Measurements from ENCODE around the gene RALY.
A peak's percentile ranks its signal among the peaks of the same experiment; 100 is the strongest.
"Not testable (repeated sequence)": the region's sequence is repeated elsewhere in the genome, so short reads cannot be mapped to it uniquely, and the experiment has no call there.

RALY gene

DNA sequence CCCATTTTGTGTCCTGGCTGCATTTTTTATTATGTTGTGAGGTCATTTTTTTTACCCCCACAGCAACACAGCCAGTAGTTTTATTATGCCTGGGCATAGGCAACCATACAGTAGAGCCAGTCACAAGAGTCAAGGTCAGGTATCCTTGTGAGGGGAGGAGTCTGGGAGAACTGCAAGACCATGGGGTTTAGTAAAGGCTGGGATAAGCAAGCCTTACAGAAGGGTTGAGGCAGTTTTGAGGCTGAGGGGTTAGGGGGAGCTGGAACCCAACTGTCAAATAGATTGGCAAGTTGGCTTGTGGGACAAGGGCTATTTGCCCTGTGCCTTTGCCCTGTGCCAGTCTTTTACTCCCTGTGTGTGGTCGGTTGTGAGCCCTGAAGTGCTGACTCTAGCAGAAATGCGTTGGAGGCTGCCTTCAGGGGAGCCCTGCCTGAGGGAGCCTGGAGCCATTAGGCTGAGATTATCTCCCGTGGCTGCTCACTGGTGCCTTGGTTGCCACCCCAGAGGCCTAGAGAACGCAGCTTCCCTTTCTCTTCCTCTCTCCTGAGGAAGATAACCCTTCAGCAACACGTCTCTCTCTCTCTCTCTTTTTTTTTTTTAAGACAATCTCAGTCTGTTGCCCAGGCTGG lies 31.1 kb downstream of the RALY start:
- H3K27ac ChIP-seq (ENCODE audit: low read depth, low read length): no peak overlapping the region
- H3K9me3 ChIP-seq (ENCODE audit: control insufficient read depth in 5 of 5, low read length in 5 of 5): no peaks in the 10 kb centered on the region
- H3K27me3 ChIP-seq (ENCODE audit: control insufficient read depth in 5 of 5, insufficient read depth in 4 of 5, low read length in 5 of 5): no peaks in the 10 kb centered on the region
- H3K4me1 ChIP-seq (ENCODE audit: control insufficient read depth in 5 of 5, insufficient read depth in 5 of 5, low read length in 5 of 5): peaks cover 10 to 35% (median 26%) of the 10 kb centered on the region in 5 donors
- H3K4me3 ChIP-seq (ENCODE audit: low read depth in 1 of 5, low read length in 5 of 5): no peak overlapping the region
- H3K9ac ChIP-seq (ENCODE audit: low read length in 5 of 5): peak overlapping the region in 2 of 5 donors; percentile 21 to 24
- H3K36me3 ChIP-seq (ENCODE audit: control insufficient read depth in 5 of 5, insufficient read depth in 5 of 5, low read length in 5 of 5): no peaks in the 10 kb centered on the region

DNA sequence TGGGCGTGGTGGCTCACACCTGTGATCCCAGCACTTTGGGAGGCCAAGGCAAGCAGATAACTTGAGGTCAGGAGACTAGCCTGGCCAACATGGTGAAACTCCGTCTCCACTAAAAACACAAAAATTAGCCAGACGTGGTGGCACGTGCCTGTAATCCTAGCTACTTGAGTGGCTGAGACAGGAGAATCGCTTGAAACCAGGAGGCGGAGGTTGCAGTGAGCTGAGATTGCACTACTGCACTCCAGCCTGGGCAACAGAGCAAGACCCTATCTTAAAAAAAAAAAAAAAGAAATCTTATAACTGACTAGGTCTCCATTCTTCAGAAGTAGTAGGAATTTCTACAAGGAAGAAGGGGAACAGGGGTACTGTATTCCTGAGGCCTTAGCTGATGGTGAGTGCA lies 34.3 kb downstream of the RALY start:
- Histone ChIP-seq H3K4me1 (ENCODE audit: control insufficient read depth in 5 of 5, insufficient read depth in 5 of 5, low read length in 5 of 5) (peaks cover 7 to 23% (median 22%) of the 10 kb centered on the region in 5 donors), H3K36me3 (ENCODE audit: control insufficient read depth in 5 of 5, insufficient read depth in 5 of 5, low read length in 5 of 5) (peaks cover 5 to 16% (median 14%) of the 10 kb centered on the region in 5 donors)
- not testable (repeated sequence) for H3K4me3 ChIP-seq (ENCODE audit: low read depth in 1 of 5, low read length in 5 of 5); H3K9ac ChIP-seq (ENCODE audit: low read length in 5 of 5); H3K27ac ChIP-seq (ENCODE audit: low read depth, low read length); H3K9me3 ChIP-seq (ENCODE audit: control insufficient read depth in 5 of 5, low read length in 5 of 5); H3K27me3 ChIP-seq (ENCODE audit: control insufficient read depth in 5 of 5, insufficient read depth in 4 of 5, low read length in 5 of 5)

- H3K36me3 ChIP-seq (ENCODE audit: control insufficient read depth in 5 of 5, insufficient read depth in 5 of 5, low read length in 5 of 5): peaks cover 10 to 29% (median 25%) of the 10 kb centered on the region in 5 donors
- peaks cover 4 to 17% (median 16%) of the 10 kb centered on the region in 5 donors for H3K4me1 ChIP-seq (ENCODE audit: control insufficient read depth in 5 of 5, insufficient read depth in 5 of 5, low read length in 5 of 5)
- no peak overlapping the region for H3K4me3 ChIP-seq (ENCODE audit: low read depth in 1 of 5, low read length in 5 of 5)
- no peaks in the 10 kb centered on the region for H3K9me3 ChIP-seq (ENCODE audit: control insufficient read depth in 5 of 5, low read length in 5 of 5)
- H3K27ac ChIP-seq (ENCODE audit: low read depth, low read length): no peak overlapping the region
- H3K27me3 ChIP-seq (ENCODE audit: control insufficient read depth in 5 of 5, insufficient read depth in 4 of 5, low read length in 5 of 5): no peaks in the 10 kb centered on the region
- no peak overlapping the region for H3K9ac ChIP-seq (ENCODE audit: low read length in 5 of 5)
Measured at GRCh38 chr20:34029415-34029814, 35.7 kb downstream of the RALY start.

GRCh38 chr20:34030456-34030855 lies 36.7 kb downstream of the RALY start:
- Histone ChIP-seq H3K9me3 (ENCODE audit: control insufficient read depth in 5 of 5, low read length in 5 of 5) (no peaks in the 10 kb centered on the region), H3K36me3 (ENCODE audit: control insufficient read depth in 5 of 5, insufficient read depth in 5 of 5, low read length in 5 of 5) (peaks cover 10 to 29% (median 25%) of the 10 kb centered on the region in 5 donors), H3K4me3 (ENCODE audit: low read depth in 1 of 5, low read length in 5 of 5) (no peak overlapping the region), H3K27ac (ENCODE audit: low read depth, low read length) (no peak overlapping the region), H3K27me3 (ENCODE audit: control insufficient read depth in 5 of 5, insufficient read depth in 4 of 5, low read length in 5 of 5) (no peaks in the 10 kb centered on the region), H3K4me1 (ENCODE audit: control insufficient read depth in 5 of 5, insufficient read depth in 5 of 5, low read length in 5 of 5) (peaks cover 0 to 7% (median 5%) of the 10 kb centered on the region in 5 donors), H3K9ac (ENCODE audit: low read length in 5 of 5) (no peak overlapping the region)

- H3K9me3 ChIP-seq (ENCODE audit: control insufficient read depth in 5 of 5, low read length in 5 of 5): no peaks in the 10 kb centered on the region
- H3K9ac ChIP-seq (ENCODE audit: low read length in 5 of 5): no peak overlapping the region
- no peak overlapping the region for H3K4me3 ChIP-seq (ENCODE audit: low read depth in 1 of 5, low read length in 5 of 5)
- H3K4me1 ChIP-seq (ENCODE audit: control insufficient read depth in 5 of 5, insufficient read depth in 5 of 5, low read length in 5 of 5): peaks cover 0 to 15% (median 8%) of the 10 kb centered on the region in 5 donors
- H3K27me3 ChIP-seq (ENCODE audit: control insufficient read depth in 5 of 5, insufficient read depth in 4 of 5, low read length in 5 of 5): no peaks in the 10 kb centered on the region
- no peak overlapping the region for H3K27ac ChIP-seq (ENCODE audit: low read depth, low read length)
- H3K36me3 ChIP-seq (ENCODE audit: control insufficient read depth in 5 of 5, insufficient read depth in 5 of 5, low read length in 5 of 5): peaks cover 10 to 29% (median 25%) of the 10 kb centered on the region in 5 donors
Measured at GRCh38 chr20:34033903-34034302, 40.2 kb downstream of the RALY start.

GRCh38 chr20:34037121-34037520 lies 43.4 kb downstream of the RALY start:
- Histone ChIP-seq H3K27ac (ENCODE audit: low read depth, low read length) (no peak overlapping the region), H3K9me3 (ENCODE audit: control insufficient read depth in 5 of 5, low read length in 5 of 5) (no peaks in the 10 kb centered on the region), H3K4me1 (ENCODE audit: control insufficient read depth in 5 of 5, insufficient read depth in 5 of 5, low read length in 5 of 5) (peaks cover 0 to 18% (median 14%) of the 10 kb centered on the region in 5 donors)

GRCh38 chr20:34037767-34038166 lies 44.1 kb downstream of the RALY start:
- peaks cover 7 to 15% (median 13%) of the 10 kb centered on the region in 5 donors for H3K36me3 ChIP-seq (ENCODE audit: control insufficient read depth in 5 of 5, insufficient read depth in 5 of 5, low read length in 5 of 5)
- H3K9ac ChIP-seq (ENCODE audit: low read length in 5 of 5): no peak overlapping the region
- no peaks in the 10 kb centered on the region for H3K27me3 ChIP-seq (ENCODE audit: control insufficient read depth in 5 of 5, insufficient read depth in 4 of 5, low read length in 5 of 5)
- H3K9me3 ChIP-seq (ENCODE audit: control insufficient read depth in 5 of 5, low read length in 5 of 5): no peaks in the 10 kb centered on the region
- H3K4me3 ChIP-seq (ENCODE audit: low read depth in 1 of 5, low read length in 5 of 5): no peak overlapping the region
- H3K4me1 ChIP-seq (ENCODE audit: control insufficient read depth in 5 of 5, insufficient read depth in 5 of 5, low read length in 5 of 5): peaks cover 0 to 24% (median 14%) of the 10 kb centered on the region in 5 donors
- H3K27ac ChIP-seq (ENCODE audit: low read depth, low read length): no peak overlapping the region

More at GRCh38 chr20:34037121-34037520, 43.4 kb downstream of the RALY start:
- no peaks in the 10 kb centered on the region for H3K27me3 ChIP-seq (ENCODE audit: control insufficient read depth in 5 of 5, insufficient read depth in 4 of 5, low read length in 5 of 5)
- no peak overlapping the region for H3K4me3 ChIP-seq (ENCODE audit: low read depth in 1 of 5, low read length in 5 of 5)
- no peak overlapping the region for H3K9ac ChIP-seq (ENCODE audit: low read length in 5 of 5)
- peaks cover 10 to 22% (median 19%) of the 10 kb centered on the region in 5 donors for H3K36me3 ChIP-seq (ENCODE audit: control insufficient read depth in 5 of 5, insufficient read depth in 5 of 5, low read length in 5 of 5)

GRCh38 chr20:34040300-34040995 lies 46.7 kb downstream of the RALY start:
- no peak overlapping the region for H3K27ac ChIP-seq (ENCODE audit: low read depth, low read length)
- H3K27me3 ChIP-seq (ENCODE audit: control insufficient read depth in 5 of 5, insufficient read depth in 4 of 5, low read length in 5 of 5): no peaks in the 10 kb centered on the region
- no peak overlapping the region for H3K9ac ChIP-seq (ENCODE audit: low read length in 5 of 5)
- no peaks in the 10 kb centered on the region for H3K9me3 ChIP-seq (ENCODE audit: control insufficient read depth in 5 of 5, low read length in 5 of 5)
- no peak overlapping the region for H3K4me3 ChIP-seq (ENCODE audit: low read depth in 1 of 5, low read length in 5 of 5)
- H3K4me1 ChIP-seq (ENCODE audit: control insufficient read depth in 5 of 5, insufficient read depth in 5 of 5, low read length in 5 of 5): peaks cover 0 to 38% (median 23%) of the 10 kb centered on the region in 5 donors
- no peaks in the 10 kb centered on the region for H3K36me3 ChIP-seq (ENCODE audit: control insufficient read depth in 5 of 5, insufficient read depth in 5 of 5, low read length in 5 of 5)

DNA sequence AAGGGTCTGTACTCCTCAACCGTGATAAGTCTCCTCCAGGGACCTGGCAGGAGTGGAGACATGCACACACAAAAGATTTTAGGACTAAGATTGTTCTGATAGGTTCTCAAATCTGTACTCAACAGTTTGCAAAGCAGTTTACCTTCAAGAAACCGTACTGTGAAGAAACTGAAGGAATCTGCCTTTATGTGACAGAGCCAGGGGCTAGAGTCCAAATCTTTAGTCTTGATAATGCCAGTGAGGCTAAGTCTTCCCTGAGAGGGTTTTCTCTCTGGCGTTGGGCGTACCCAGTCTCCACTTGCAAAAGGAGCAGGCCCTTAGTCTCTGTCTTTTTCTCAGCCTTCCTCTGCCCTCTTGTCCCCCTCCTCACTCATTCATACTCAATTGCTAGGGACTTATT lies 47.5 kb downstream of the RALY start:
- Histone ChIP-seq H3K27me3 (ENCODE audit: control insufficient read depth in 5 of 5, insufficient read depth in 4 of 5, low read length in 5 of 5) (no peaks in the 10 kb centered on the region), H3K9me3 (ENCODE audit: control insufficient read depth in 5 of 5, low read length in 5 of 5) (no peaks in the 10 kb centered on the region), H3K4me3 (ENCODE audit: low read depth in 1 of 5, low read length in 5 of 5) (no peak overlapping the region), H3K27ac (ENCODE audit: low read depth, low read length) (no peak overlapping the region), H3K4me1 (ENCODE audit: control insufficient read depth in 5 of 5, insufficient read depth in 5 of 5, low read length in 5 of 5) (peaks cover 0 to 43% (median 30%) of the 10 kb centered on the region in 5 donors), H3K9ac (ENCODE audit: low read length in 5 of 5) (no peak overlapping the region), H3K36me3 (ENCODE audit: control insufficient read depth in 5 of 5, insufficient read depth in 5 of 5, low read length in 5 of 5) (peaks cover 0 to 2% (median 0%) of the 10 kb centered on the region in 5 donors)

DNA sequence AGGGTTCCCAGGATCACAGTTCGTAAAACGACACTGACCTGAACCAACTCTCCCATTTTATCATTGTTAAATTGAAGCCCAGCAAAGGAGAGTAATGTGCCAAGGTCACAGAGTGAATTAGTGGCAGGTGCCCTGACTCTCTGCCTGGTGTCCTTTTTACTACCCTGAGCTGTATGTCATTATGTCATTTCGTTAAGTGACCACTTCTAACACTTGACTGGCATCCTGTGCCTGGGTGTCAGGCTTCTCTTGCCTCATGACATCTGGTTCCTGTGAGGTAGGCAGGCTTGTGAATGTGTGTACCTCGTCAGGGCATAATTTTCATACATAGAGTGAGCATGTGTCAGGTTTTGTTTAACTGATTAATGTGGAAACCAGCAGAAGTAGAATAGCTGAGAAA lies 48.6 kb downstream of the RALY start:
- peaks cover 0 to 40% (median 26%) of the 10 kb centered on the region in 5 donors for H3K4me1 ChIP-seq (ENCODE audit: control insufficient read depth in 5 of 5, insufficient read depth in 5 of 5, low read length in 5 of 5)
- peaks cover 0 to 3% (median 0%) of the 10 kb centered on the region in 5 donors for H3K36me3 ChIP-seq (ENCODE audit: control insufficient read depth in 5 of 5, insufficient read depth in 5 of 5, low read length in 5 of 5)

More for the DNA sequence above, 48.6 kb downstream of the RALY start:
- Histone ChIP-seq H3K27me3 (ENCODE audit: control insufficient read depth in 5 of 5, insufficient read depth in 4 of 5, low read length in 5 of 5) (no peaks in the 10 kb centered on the region), H3K4me3 (ENCODE audit: low read depth in 1 of 5, low read length in 5 of 5) (no peak overlapping the region), H3K9me3 (ENCODE audit: control insufficient read depth in 5 of 5, low read length in 5 of 5) (no peaks in the 10 kb centered on the region), H3K9ac (ENCODE audit: low read length in 5 of 5) (no peak overlapping the region), H3K27ac (ENCODE audit: low read depth, low read length) (no peak overlapping the region)

Measured in subcutaneous abdominal adipose tissue (tissue), 5 donors.